ENCODE measurements around the gene KMT2B.

Gene KMT2B

DNA sequence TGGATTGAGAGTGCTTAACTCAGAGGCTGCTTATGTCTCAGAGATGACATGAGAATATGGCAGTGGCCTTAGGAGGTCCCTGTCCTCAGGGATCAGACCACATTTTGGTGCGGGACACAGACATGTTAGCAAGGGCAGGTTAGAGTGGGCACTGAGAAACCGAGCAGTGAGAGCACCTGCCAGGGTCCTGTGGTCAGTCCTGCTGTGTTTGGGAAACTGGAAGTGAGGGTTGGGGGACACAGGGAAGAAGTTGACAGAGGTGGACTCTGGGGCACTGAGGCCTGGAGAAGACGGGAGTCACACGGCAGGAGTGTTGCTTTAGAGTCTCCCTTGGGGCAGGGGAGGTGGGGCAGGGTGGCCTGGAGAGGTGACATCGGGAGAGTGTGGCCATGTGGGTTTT is 17.1 kb downstream of the KMT2B start:
- Histone ChIP-seq H3K4me3 (no peak overlapping the region), H3K27me3 (ENCODE audit: low read depth) (no peaks in the 10 kb centered on the region), H3K4me1 (peaks cover 4% of the 10 kb centered on the region; the same call in 1 of the 2 replicates), H3K9me3 (no peaks in the 10 kb centered on the region), H3K36me3 (replicated peaks) (peaks cover 90% of the 10 kb centered on the region)
- in situ Hi-C loops (cut with MboI; ENCODE audit: low sequenced_read_pairs) = no loop called here
- no peak for DNase-seq (ENCODE audit: low spot score in 2 of 2)

GRCh38 chr19:35736913-35737886 is 19.4 kb downstream of the KMT2B start:
- H3K4me1 ChIP-seq = peaks cover 8% of the 10 kb centered on the region; the same call in 1 of the 2 replicates
- H3K4me3 ChIP-seq = no peak overlapping the region
- no peaks in the 10 kb centered on the region for H3K9me3 ChIP-seq
- DNase-seq (ENCODE audit: low spot score in 2 of 2) = no peak
- peaks cover 68% of the 10 kb centered on the region for H3K36me3 ChIP-seq (replicated peaks)
- H3K27me3 ChIP-seq (ENCODE audit: low read depth) = no peaks in the 10 kb centered on the region
- in situ Hi-C loops (cut with MboI; ENCODE audit: low sequenced_read_pairs) = no loop called here

DNA sequence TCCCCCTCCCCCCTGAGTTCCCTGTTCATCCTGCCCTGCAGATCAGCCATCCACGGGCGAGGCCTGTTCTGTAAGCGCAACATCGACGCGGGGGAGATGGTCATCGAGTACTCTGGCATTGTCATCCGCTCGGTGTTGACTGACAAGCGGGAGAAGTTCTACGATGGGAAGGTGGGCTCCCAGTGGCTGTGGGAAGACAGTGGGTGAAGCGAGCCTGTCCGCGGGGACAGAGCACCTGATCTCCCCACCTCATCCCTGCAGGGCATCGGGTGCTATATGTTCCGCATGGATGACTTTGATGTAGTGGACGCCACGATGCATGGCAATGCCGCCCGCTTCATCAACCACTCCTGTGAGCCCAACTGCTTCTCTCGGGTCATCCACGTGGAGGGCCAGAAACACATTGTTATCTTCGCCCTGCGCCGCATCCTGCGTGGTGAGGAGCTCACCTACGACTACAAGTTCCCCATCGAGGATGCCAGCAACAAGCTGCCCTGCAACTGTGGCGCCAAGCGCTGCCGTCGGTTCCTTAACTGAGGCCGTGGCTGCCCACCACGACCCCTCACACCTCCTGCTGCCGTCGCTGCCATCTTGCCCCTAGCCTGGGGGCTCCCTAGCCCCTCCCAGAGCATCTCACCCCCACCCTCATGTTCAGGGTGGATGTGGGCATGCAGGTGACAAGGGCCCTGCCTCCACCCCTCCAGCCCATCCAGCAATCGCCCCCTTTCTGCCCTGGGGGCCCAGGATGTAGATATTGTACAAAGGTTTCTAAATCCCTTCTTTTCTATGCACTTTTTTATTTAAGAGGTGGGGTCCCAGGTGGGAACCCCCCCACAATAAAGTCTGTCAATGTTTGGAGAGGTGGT is 20.5 kb downstream of the KMT2B start:
- H3K4me3 ChIP-seq = no peak overlapping the region
- no peak for DNase-seq (ENCODE audit: low spot score in 2 of 2)
- no peaks in the 10 kb centered on the region for H3K27me3 ChIP-seq (ENCODE audit: low read depth)
- peaks cover 60% of the 10 kb centered on the region for H3K36me3 ChIP-seq (replicated peaks)
- H3K9me3 ChIP-seq = no peaks in the 10 kb centered on the region
- peaks cover 8% of the 10 kb centered on the region; the same call in 1 of the 2 replicates for H3K4me1 ChIP-seq
- in situ Hi-C loops (cut with MboI; ENCODE audit: low sequenced_read_pairs) = no loop called here

DNA sequence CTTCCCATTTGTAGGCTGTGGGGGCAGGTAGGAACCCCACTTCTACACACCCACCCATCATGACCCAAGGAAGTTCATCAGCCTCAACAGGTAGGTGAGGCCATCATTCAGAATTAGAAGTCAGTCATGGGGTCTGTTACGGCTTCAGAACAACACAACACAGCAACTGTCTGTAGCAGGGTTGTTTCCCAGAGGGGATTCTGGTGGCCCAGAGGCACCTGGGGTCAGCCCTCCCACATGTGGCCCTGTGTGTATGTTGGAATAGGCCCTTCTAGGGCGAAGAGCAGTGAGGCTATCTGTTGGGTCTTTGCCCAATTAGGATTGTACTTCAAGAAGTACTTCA is 21.1 kb downstream of the KMT2B start:
- in situ Hi-C loops (cut with MboI; ENCODE audit: low sequenced_read_pairs) = no loop called here
- H3K9me3 ChIP-seq = no peaks in the 10 kb centered on the region
- DNase-seq (ENCODE audit: low spot score in 2 of 2) = no peak
- no peaks in the 10 kb centered on the region for H3K27me3 ChIP-seq (ENCODE audit: low read depth)
- H3K36me3 ChIP-seq (replicated peaks) = peaks cover 54% of the 10 kb centered on the region
- peaks cover 8% of the 10 kb centered on the region; the same call in 1 of the 2 replicates for H3K4me1 ChIP-seq
- H3K4me3 ChIP-seq = no peak overlapping the region

DNA sequence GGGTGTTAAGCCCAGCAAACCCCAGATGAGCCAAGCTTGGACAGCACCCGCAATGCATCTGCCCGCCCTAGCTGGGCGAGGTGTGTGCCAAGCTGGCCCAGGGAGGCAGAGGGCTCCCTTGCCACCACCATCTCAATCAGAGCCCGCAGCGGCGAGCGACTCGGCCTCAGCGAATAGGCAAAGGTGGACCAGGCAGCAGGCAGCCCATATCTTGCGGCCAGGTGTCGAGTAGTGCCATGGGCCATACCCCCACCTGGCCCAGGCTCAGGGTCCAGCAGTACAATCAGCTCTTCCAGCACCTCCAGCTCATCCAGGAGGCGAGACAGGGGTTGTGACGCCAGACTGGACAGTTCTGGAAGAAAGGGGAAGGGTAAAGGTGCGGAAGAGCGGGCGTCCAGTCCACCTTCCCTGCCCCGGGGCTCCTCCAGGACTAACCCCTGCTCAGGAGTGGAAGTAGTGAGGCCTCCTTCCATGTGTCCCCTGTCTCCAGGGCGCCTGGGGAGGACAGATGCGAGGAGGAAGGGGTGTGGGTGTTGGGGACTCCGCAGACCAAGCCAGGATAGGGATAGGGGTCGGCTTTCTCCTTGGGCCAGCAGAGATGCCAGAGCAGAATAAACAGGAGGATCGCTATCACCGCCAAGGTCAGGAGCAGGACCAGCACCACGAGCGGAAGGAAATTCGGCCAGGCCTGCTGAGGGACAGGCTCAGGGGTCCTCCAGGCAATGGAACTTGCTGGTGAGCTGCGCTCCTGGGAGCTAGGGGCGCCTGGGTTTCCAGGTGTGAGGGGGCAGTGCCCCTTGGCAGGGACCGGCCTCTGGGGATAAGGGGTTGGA is 21.7 kb downstream of the KMT2B start:
- Histone ChIP-seq H3K4me1 (peaks cover 11% of the 10 kb centered on the region), H3K27me3 (ENCODE audit: low read depth) (no peaks in the 10 kb centered on the region), H3K4me3 (peak overlapping the region; percentile 57), H3K9me3 (no peaks in the 10 kb centered on the region), H3K36me3 (replicated peaks) (peaks cover 48% of the 10 kb centered on the region)
- DNase-seq (ENCODE audit: low spot score in 2 of 2) = no peak
- in situ Hi-C loops (cut with MboI; ENCODE audit: low sequenced_read_pairs) = no loop called here

DNA sequence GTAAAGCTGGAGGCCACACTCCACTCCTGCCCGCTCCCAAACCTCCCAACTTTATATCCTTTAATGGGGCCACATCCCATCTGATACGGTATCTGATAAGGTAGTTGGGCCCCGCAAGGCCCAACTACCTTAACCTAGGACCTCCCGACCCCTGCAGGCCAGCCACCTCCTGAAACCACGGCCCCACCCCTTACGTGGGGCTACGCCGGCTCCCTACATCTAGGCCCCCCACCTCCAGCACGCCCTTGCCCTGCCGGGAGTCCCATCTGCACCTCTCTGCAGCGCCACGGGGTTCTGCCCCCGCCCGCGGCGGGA is 22.3 kb downstream of the KMT2B start:
- no peak for DNase-seq (ENCODE audit: low spot score in 2 of 2)
- Histone ChIP-seq H3K36me3 (replicated peaks) (peaks cover 43% of the 10 kb centered on the region), H3K4me3 (peak overlapping the region; percentile 57), H3K4me1 (peaks cover 11% of the 10 kb centered on the region), H3K27me3 (ENCODE audit: low read depth) (no peaks in the 10 kb centered on the region), H3K9me3 (no peaks in the 10 kb centered on the region)
- in situ Hi-C loops (cut with MboI; ENCODE audit: low sequenced_read_pairs) = no loop called here

GRCh38 chr19:35740423-35741202 is 22.8 kb downstream of the KMT2B start:
- Histone ChIP-seq H3K27me3 (ENCODE audit: low read depth) (no peaks in the 10 kb centered on the region), H3K9me3 (no peaks in the 10 kb centered on the region), H3K36me3 (replicated peaks) (peaks cover 38% of the 10 kb centered on the region), H3K4me3 (peak overlapping the region; percentile 57), H3K4me1 (peaks cover 11% of the 10 kb centered on the region)
- in situ Hi-C loops (cut with MboI; ENCODE audit: low sequenced_read_pairs) = no loop called here
- DNase-seq (ENCODE audit: low spot score in 2 of 2) = peak; percentile 98 to 100

GRCh38 chr19:35741203-35741515 is 23.4 kb downstream of the KMT2B start:
- Histone ChIP-seq H3K9me3 (no peaks in the 10 kb centered on the region), H3K4me3 (peak overlapping the region; percentile 57), H3K4me1 (peaks cover 11% of the 10 kb centered on the region), H3K27me3 (ENCODE audit: low read depth) (no peaks in the 10 kb centered on the region), H3K36me3 (replicated peaks) (peaks cover 32% of the 10 kb centered on the region)
- no peak for DNase-seq (ENCODE audit: low spot score in 2 of 2)
- in situ Hi-C loops (cut with MboI; ENCODE audit: low sequenced_read_pairs) = no loop called here

GRCh38 chr19:35742121-35742724 is 24.4 kb downstream of the KMT2B start, which contains the start of gene IGFLR1:
Gene IGFLR1 (minus strand): TSS chr19:35742452. CDS start chr19:35741180, 1,272 bp downstream.
- H3K9me3 ChIP-seq = no peaks in the 10 kb centered on the region
- no peaks in the 10 kb centered on the region for H3K27me3 ChIP-seq (ENCODE audit: low read depth)
- H3K4me1 ChIP-seq = peaks cover 11% of the 10 kb centered on the region
- peaks cover 22% of the 10 kb centered on the region for H3K36me3 ChIP-seq (replicated peaks)
- no peak for DNase-seq (ENCODE audit: low spot score in 2 of 2)
- in situ Hi-C loops (cut with MboI; ENCODE audit: low sequenced_read_pairs) = no loop called here
- peak within 1 kb of the TSS; percentile 57 for H3K4me3 ChIP-seq

GRCh38 chr19:35743640-35744429 is 26.0 kb downstream of the KMT2B start:
- no peak for DNase-seq (ENCODE audit: low spot score in 2 of 2)
- no peaks in the 10 kb centered on the region for H3K9me3 ChIP-seq
- in situ Hi-C loops (cut with MboI; ENCODE audit: low sequenced_read_pairs) = no loop called here
- H3K4me1 ChIP-seq = peaks cover 15% of the 10 kb centered on the region
- H3K4me3 ChIP-seq = peak overlapping the region; percentile 63
- no peaks in the 10 kb centered on the region for H3K27me3 ChIP-seq (ENCODE audit: low read depth)
- H3K36me3 ChIP-seq (replicated peaks) = peaks cover 6% of the 10 kb centered on the region

GRCh38 chr19:35744430-35745327 is 26.9 kb downstream of the KMT2B start:
- no peaks in the 10 kb centered on the region for H3K9me3 ChIP-seq
- no peaks in the 10 kb centered on the region; the same call in none of the 2 replicates for H3K36me3 ChIP-seq (replicated peaks)
- H3K4me1 ChIP-seq = peaks cover 13% of the 10 kb centered on the region
- in situ Hi-C loops (cut with MboI; ENCODE audit: low sequenced_read_pairs) = no loop called here
- DNase-seq (ENCODE audit: low spot score in 2 of 2) = peak; percentile 94 to 98
- H3K27me3 ChIP-seq (ENCODE audit: low read depth) = no peaks in the 10 kb centered on the region
- peak overlapping the region; percentile 63 for H3K4me3 ChIP-seq
